GM18868 (cell line): Measurements from ENCODE around the gene MEOX1.

Experiments used
- ATAC-seq: cut with Tn5 transposase; IDR thresholded peaks from one replicate; pipeline ENCODE4 v1.9.1; 2021; ENCODE audit warnings: mild to moderate bottlenecking, moderate library complexity; ENCODE audit not compliant: unreplicated experiment

The MEOX1 gene

GRCh38 chr17:43595466-43595865 lies 66.3 kb downstream of the MEOX1 start:
- no peak for ATAC-seq

- no peak for ATAC-seq
Measured at GRCh38 chr17:43591779-43592562, 69.8 kb downstream of the MEOX1 start.

GRCh38 chr17:43591001-43591400 lies 70.7 kb downstream of the MEOX1 start:
- ATAC-seq, result no peak
